Neural cell (in vitro differentiated cells): ENCODE data around the gene TGFBR2. TPM values are rescaled to one million over a fixed set of nuclear protein-coding genes. Genes with fewer than 3 reads are reported as not detected.

ENCODE experiments used
- H2AFZ ChIP-seq: fragments of 200-600, 300-800 bp; sonication (generic), shearing (Covaris generic); 2 replicates; pipeline ENCODE4 v1.6.0; 2014; ENCODE audit warnings: low read depth, mild to moderate bottlenecking, antibody characterized with exemption, low read length, moderate library complexity
- H3F3A ChIP-seq: fragments of 200-600 bp; shearing (Covaris generic); 2 replicates; pipeline ENCODE4 v1.6.1; 2016; ENCODE audit warnings: mild to moderate bottlenecking, moderate library complexity, mixed read lengths, antibody characterized with exemption, low read length; ENCODE audit not compliant: insufficient read depth, poor library complexity, severe bottlenecking
- H3K27ac ChIP-seq: fragments of 200-600, 300-800 bp; sonication (generic), shearing (Covaris generic); 2 replicates; pipeline ENCODE4 v1.5.1; 2014; ENCODE audit warnings: mild to moderate bottlenecking, low read length, moderate library complexity
- H3K27me3 ChIP-seq: fragments of 300-800, 200-600 bp; sonication (generic), shearing (Covaris generic); 2 replicates; pipeline ENCODE4 v1.6.0; 2014; ENCODE audit warnings: mild to moderate bottlenecking, low read depth, low read length, moderate library complexity; ENCODE audit not compliant: insufficient read depth
- H3K36me3 ChIP-seq: fragments of 300-800, 200-600 bp; sonication (generic), shearing (Covaris generic); 2 replicates; pipeline ENCODE4 v1.5.1; 2014; ENCODE audit warnings: mild to moderate bottlenecking, antibody characterized with exemption, low read length, moderate library complexity; ENCODE audit not compliant: insufficient read depth
- H3K4me2 ChIP-seq: fragments of 300-800, 200-600 bp; sonication (generic), shearing (Covaris generic); 2 replicates; pipeline ENCODE4 v1.6.0; 2014; ENCODE audit warnings: mild to moderate bottlenecking, low read length
- H3K4me3 ChIP-seq: fragments of 300-800, 200-600 bp; sonication (generic), shearing (Covaris generic); 2 replicates; pipeline ENCODE4 v1.5.1; 2014; ENCODE audit warnings: mild to moderate bottlenecking, low read length, moderate library complexity
- H3K79me2 ChIP-seq: fragments of 200-600 bp; shearing (Covaris generic); replicated peaks from 2 replicates; pipeline ENCODE4 v1.6.0; 2014; ENCODE audit warnings: mild to moderate bottlenecking, low read length, moderate library complexity; ENCODE audit not compliant: insufficient read depth
- H3K9ac ChIP-seq: fragments of 300-800, 200-600 bp; sonication (generic), shearing (Covaris generic); 2 replicates; pipeline ENCODE4 v1.6.1; 2016; ENCODE audit warnings: mild to moderate bottlenecking, low read length, mixed read lengths
- H3K9me2 ChIP-seq: fragments of 200-600 bp; shearing (Covaris generic); 2 replicates; pipeline ENCODE4 v1.6.1; 2016; ENCODE audit warnings: mild to moderate bottlenecking, low read length, mixed read lengths; ENCODE audit not compliant: insufficient read depth
- H3K9me3 ChIP-seq: fragments of 200-600, 300-800 bp; sonication (generic), shearing (Covaris generic); 2 replicates; pipeline ENCODE4 v1.6.1; 2016; ENCODE audit warnings: mild to moderate bottlenecking, mixed run types, low read length, moderate library complexity, mixed read lengths
- H4K20me1 ChIP-seq: fragments of 200-600 bp; shearing (Covaris generic); 2 replicates; pipeline ENCODE4 v1.6.1; 2016; ENCODE audit warnings: mild to moderate bottlenecking, mixed run types; ENCODE audit not compliant: insufficient read depth
- EP300 ChIP-seq: fragments of 450-650 bp; conservative IDR thresholded peaks from 2 replicates; pipeline ENCODE4 v1.6.1; 2014; ENCODE audit warnings: antibody characterized with exemption, mild to moderate bottlenecking, moderate library complexity; ENCODE audit not compliant: poor library complexity, severe bottlenecking
- EZH2 ChIP-seq: fragments of 200-600, 300-800 bp; shearing (Covaris generic), sonication (generic); IDR thresholded peaks from 2 replicates; pipeline ENCODE4 v1.6.1; 2014; ENCODE audit warnings: antibody characterized with exemption, low read length, borderline replicate concordance, mild to moderate bottlenecking; ENCODE audit not compliant: insufficient read depth, poor library complexity, severe bottlenecking
- MXI1 ChIP-seq: fragments of 450-650 bp; conservative IDR thresholded peaks from 2 replicates; pipeline ENCODE4 v1.6.1; 2014; ENCODE audit warnings: antibody characterized with exemption, mild to moderate bottlenecking; ENCODE audit not compliant: poor library complexity, severe bottlenecking
- POLR2AphosphoS5 ChIP-seq: IDR thresholded peaks from 2 replicates; pipeline ENCODE4 v1.6.1; 2012
- RAD21 ChIP-seq: fragments of 450-650 bp; conservative IDR thresholded peaks from 2 replicates; pipeline ENCODE4 v1.6.1; 2014; ENCODE audit warnings: antibody characterized with exemption, mild to moderate bottlenecking, moderate library complexity
- REST ChIP-seq: IDR thresholded peaks from 2 replicates; pipeline ENCODE4 v1.6.1; 2012; ENCODE audit warnings: borderline replicate concordance
- SMC3 ChIP-seq: fragments of 450-650 bp; conservative IDR thresholded peaks from 2 replicates; pipeline ENCODE4 v1.6.1; 2014; ENCODE audit warnings: antibody characterized with exemption, mild to moderate bottlenecking, moderate library complexity; ENCODE audit not compliant: poor library complexity
- TAF1 ChIP-seq: IDR thresholded peaks from 2 replicates; pipeline ENCODE4 v1.6.1; 2012; ENCODE audit warnings: low read depth
- polyA plus RNA-seq: library from polyadenylated mRNA; depleted of rRNA; stranded (reverse); fragments of >200 nt; gene quantifications from 2 replicates; pipeline ENCODE4 v1.2.3, GENCODE V29; 2014
- TF ChIP-seq, protein P1 (sequence below): fragments of 450-650 bp; IDR thresholded peaks from 2 replicates; pipeline ENCODE4 v1.5.1; 2014; ENCODE audit warnings: antibody characterized with exemption, mild to moderate bottlenecking, moderate library complexity; ENCODE audit not compliant: poor library complexity, severe bottlenecking

The TGFBR2 gene
- polyA plus RNA-seq, 1 donor from 2014 or later = not detected

DNA sequence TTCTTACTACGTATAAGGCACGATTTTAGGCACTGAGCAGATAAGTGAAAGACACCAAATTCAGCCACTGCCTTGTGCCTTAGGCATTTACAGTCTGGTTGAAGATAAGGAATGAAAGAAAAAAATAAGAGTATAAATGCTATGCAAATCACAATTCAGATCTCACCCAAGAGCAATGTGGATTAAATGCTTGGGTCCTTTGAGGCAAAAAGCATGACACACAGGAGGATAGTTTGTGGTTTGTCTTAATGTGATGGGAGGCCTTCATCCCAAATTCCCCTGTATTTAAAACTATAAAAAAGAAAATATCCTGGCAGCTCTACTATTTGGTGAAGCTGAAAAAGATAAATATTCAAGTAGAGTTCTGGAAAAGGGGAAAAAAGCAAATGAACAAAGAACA, 79.8 kb downstream of the TGFBR2 start:
- TF ChIP-seq EP300 (no peak), EZH2 (no peak), MXI1 (no peak), SMC3 (no peak), RAD21 (no peak), TAF1 (no peak), POLR2AphosphoS5 (no peak), REST (no peak)
- TF ChIP-seq, protein P1, sequence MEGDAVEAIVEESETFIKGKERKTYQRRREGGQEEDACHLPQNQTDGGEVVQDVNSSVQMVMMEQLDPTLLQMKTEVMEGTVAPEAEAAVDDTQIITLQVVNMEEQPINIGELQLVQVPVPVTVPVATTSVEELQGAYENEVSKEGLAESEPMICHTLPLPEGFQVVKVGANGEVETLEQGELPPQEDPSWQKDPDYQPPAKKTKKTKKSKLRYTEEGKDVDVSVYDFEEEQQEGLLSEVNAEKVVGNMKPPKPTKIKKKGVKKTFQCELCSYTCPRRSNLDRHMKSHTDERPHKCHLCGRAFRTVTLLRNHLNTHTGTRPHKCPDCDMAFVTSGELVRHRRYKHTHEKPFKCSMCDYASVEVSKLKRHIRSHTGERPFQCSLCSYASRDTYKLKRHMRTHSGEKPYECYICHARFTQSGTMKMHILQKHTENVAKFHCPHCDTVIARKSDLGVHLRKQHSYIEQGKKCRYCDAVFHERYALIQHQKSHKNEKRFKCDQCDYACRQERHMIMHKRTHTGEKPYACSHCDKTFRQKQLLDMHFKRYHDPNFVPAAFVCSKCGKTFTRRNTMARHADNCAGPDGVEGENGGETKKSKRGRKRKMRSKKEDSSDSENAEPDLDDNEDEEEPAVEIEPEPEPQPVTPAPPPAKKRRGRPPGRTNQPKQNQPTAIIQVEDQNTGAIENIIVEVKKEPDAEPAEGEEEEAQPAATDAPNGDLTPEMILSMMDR = no peak
- H4K20me1 ChIP-seq = no peaks in the 10 kb centered on the region
- no peaks in the 10 kb centered on the region for H3F3A ChIP-seq
- no peak overlapping the region for H3K9ac ChIP-seq
- H3K9me2 ChIP-seq = no peaks in the 10 kb centered on the region
- no peaks in the 10 kb centered on the region for H3K79me2 ChIP-seq
- H3K27me3 ChIP-seq = no peaks in the 10 kb centered on the region
- H3K4me2 ChIP-seq = no peak overlapping the region
- H2AFZ ChIP-seq = no peak overlapping the region
- H3K4me3 ChIP-seq = no peak overlapping the region
- H3K27ac ChIP-seq = no peak overlapping the region
- no peaks in the 10 kb centered on the region for H3K9me3 ChIP-seq
- H3K36me3 ChIP-seq = no peaks in the 10 kb centered on the region

- H3K4me3 ChIP-seq = no peak overlapping the region
- H3K9me2 ChIP-seq = no peaks in the 10 kb centered on the region
- no peaks in the 10 kb centered on the region for H3F3A ChIP-seq
- no peak overlapping the region for H2AFZ ChIP-seq
- H3K79me2 ChIP-seq = no peaks in the 10 kb centered on the region
- no peak overlapping the region for H3K9ac ChIP-seq
- H3K27me3 ChIP-seq = no peaks in the 10 kb centered on the region
- TF ChIP-seq TAF1 (no peak), EP300 (no peak), EZH2 (no peak), REST (no peak), RAD21 (no peak), MXI1 (no peak), POLR2AphosphoS5 (no peak), SMC3 (no peak)
- TF ChIP-seq, protein P1 = no peak
- no peaks in the 10 kb centered on the region for H3K9me3 ChIP-seq
- no peak overlapping the region for H3K4me2 ChIP-seq
- H3K27ac ChIP-seq = no peak overlapping the region
- H3K36me3 ChIP-seq = no peaks in the 10 kb centered on the region
- H4K20me1 ChIP-seq = no peaks in the 10 kb centered on the region
These were observed 80.4 kb downstream of the TGFBR2 start for GRCh38 chr3:30686799-30687198.
